Mesendoderm (in vitro differentiated cells): ENCODE results near the gene YIPF3.
"Not testable (repeated sequence)": the region's sequence is repeated elsewhere in the genome, so short reads cannot be mapped to it uniquely, and the experiment has no call there.

Source experiments
- DNase-seq: peaks from one replicate; pipeline ENCODE4 v3.0.0; 2013
- H2AK5ac ChIP-seq: 2 replicates; pipeline ENCODE4 v1.6.1; 2013; ENCODE audit warnings: low read length, inconsistent platforms
- H2BK120ac ChIP-seq: 2 replicates; pipeline ENCODE4 v1.6.1; 2013; ENCODE audit warnings: low read depth, mild to moderate bottlenecking, low read length, moderate library complexity, mixed read lengths
- H2BK15ac ChIP-seq: replicated peaks from 2 replicates; pipeline ENCODE4 v1.6.1; 2013; ENCODE audit warnings: low read depth, mild to moderate bottlenecking, moderate library complexity
- H2BK5ac ChIP-seq: 2 replicates; pipeline ENCODE4 v1.6.1; 2013; ENCODE audit warnings: low read length, inconsistent platforms
- H3K18ac ChIP-seq: 2 replicates; pipeline ENCODE4 v1.6.1; 2013; ENCODE audit warnings: mild to moderate bottlenecking, low read length, mixed read lengths
- H3K23ac ChIP-seq: one replicate; pipeline ENCODE4 v1.6.1; 2013; ENCODE audit warnings: low read length
- H3K27ac ChIP-seq: 2 replicates; pipeline ENCODE4 v1.5.1; 2013; ENCODE audit warnings: low read depth, mild to moderate bottlenecking, inconsistent platforms, low read length, moderate library complexity
- H3K27me3 ChIP-seq: 2 replicates; pipeline ENCODE4 v1.6.1; 2013; ENCODE audit warnings: low read length, control low read depth, mild to moderate bottlenecking, inconsistent platforms; ENCODE audit not compliant: insufficient read depth, poor library complexity
- H3K36me3 ChIP-seq: 2 replicates; pipeline ENCODE4 v1.6.1; 2013; ENCODE audit warnings: low read length, inconsistent platforms; ENCODE audit not compliant: control insufficient read depth, insufficient read depth
- H3K4ac ChIP-seq: one replicate; pipeline ENCODE4 v1.6.1; 2013; ENCODE audit warnings: low read depth, mild to moderate bottlenecking, low read length, moderate library complexity
- H3K4me1 ChIP-seq: 2 replicates; pipeline ENCODE4 v1.6.1; 2013; ENCODE audit warnings: low read depth, low read length, inconsistent platforms; ENCODE audit not compliant: control insufficient read depth
- H3K4me2 ChIP-seq: 2 replicates; pipeline ENCODE4 v1.6.1; 2013; ENCODE audit warnings: low read length
- H3K4me3 ChIP-seq: 2 replicates; pipeline ENCODE4 v1.5.1; 2013; ENCODE audit warnings: mild to moderate bottlenecking, low read length
- H3K56ac ChIP-seq: one replicate; pipeline ENCODE4 v1.6.1; 2013; ENCODE audit warnings: low read length
- H3K79me1 ChIP-seq: 2 replicates; pipeline ENCODE4 v1.6.1; 2013; ENCODE audit warnings: low read length, inconsistent platforms
- H3K79me2 ChIP-seq: 2 replicates; pipeline ENCODE4 v1.6.1; 2013; ENCODE audit warnings: mild to moderate bottlenecking, low read length; ENCODE audit not compliant: control insufficient read depth, insufficient read depth
- H3K9ac ChIP-seq: 2 replicates; pipeline ENCODE4 v1.6.1; 2013; ENCODE audit warnings: low read length, inconsistent platforms
- H4K5ac ChIP-seq: one replicate; pipeline ENCODE4 v1.6.1; 2013; ENCODE audit warnings: low read length
- H4K8ac ChIP-seq: one replicate; pipeline ENCODE4 v1.6.1; 2013; ENCODE audit warnings: low read depth, mild to moderate bottlenecking, control low read depth, low read length, moderate library complexity
- WGBS: extraction: QIAGEN DNeasy Blood & Tissue Kit; methylation state at CpG from one replicate; pipeline ENCODE4 v1.1.7; 2013; ENCODE audit warnings: low lambda C conversion rate, missing lambda C conversion rate; ENCODE audit not compliant: insufficient coverage; ENCODE audit errors: extremely low coverage; 5-methylcytosine and 5-hydroxymethylcytosine counted together

Gene YIPF3

DNA sequence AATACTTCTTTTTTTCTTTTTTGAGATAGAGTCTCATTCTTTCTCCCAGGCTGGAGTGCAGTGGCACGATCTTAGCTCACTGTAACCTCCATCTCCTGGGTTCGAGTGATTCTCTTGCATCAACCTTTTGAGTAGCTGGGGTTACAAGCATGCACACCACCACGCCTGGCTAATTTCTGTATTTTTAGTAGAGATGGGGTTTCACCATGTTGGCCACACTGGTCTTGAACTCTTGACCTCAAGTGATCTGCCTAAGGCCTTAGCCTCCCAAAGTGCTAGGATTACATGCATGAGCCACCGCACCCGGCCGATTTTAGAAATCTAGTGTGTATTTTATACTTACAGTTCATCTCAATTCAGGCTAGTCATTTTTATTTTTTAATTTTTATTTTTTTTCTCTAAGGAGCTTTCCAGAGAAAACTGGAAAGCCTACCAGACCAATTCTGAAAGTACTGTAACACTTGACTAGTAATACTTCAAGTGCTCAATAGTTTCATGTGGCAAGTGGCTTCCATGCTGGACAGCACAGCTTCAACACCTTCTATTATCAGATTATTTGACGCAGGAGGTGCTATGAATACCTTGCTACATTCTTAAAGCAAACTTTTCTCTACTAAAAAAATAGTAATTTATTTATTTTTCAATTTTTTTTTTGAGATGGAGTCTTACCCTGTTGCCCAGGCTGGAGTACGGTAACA lies 25.2 kb upstream of the YIPF3 start:
- Histone ChIP-seq H3K18ac (no peak overlapping the region), H2BK15ac (no peak overlapping the region), H2AK5ac (no peak overlapping the region), H3K9ac (no peak overlapping the region), H3K4me1 (no peaks in the 10 kb centered on the region), H3K4me3 (no peak overlapping the region), H3K23ac (no peak overlapping the region), H3K27me3 (no peaks in the 10 kb centered on the region), H3K4me2 (no peak overlapping the region), H3K79me1 (no peaks in the 10 kb centered on the region), H3K79me2 (no peaks in the 10 kb centered on the region), H3K4ac (no peak overlapping the region), H2BK120ac (no peak overlapping the region), H2BK5ac (no peak overlapping the region), H3K36me3 (peaks cover 12% of the 10 kb centered on the region), H4K8ac (no peak overlapping the region), H4K5ac (no peak overlapping the region), H3K56ac (no peak overlapping the region), H3K27ac (no peak overlapping the region)
- no peak for DNase-seq
- no CpG with 5 or more reads among the region's 8 CpGs for WGBS

DNA sequence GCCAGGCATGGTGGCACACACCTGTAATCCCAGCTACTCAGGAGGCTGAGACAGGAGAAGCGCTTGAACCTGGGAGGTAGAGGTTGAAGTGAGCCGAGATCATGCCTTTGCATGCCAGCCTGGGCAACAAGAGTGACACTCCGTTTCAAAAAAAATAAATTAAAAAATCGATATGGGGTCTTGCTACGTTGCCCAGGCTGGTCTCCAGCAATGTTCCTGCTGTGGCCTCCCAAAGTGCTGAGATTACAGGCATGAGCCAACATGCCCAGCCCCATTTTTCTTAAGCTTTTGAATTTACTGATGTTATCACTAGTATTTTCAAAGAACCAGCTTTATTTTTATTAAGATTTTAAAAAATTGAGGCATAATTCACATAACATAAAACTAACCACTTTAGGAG lies 23.8 kb upstream of the YIPF3 start:
- Histone ChIP-seq H2AK5ac (no peak overlapping the region), H3K23ac (no peak overlapping the region), H3K4me3 (no peak overlapping the region), H3K18ac (no peak overlapping the region), H3K56ac (no peak overlapping the region), H3K27ac (no peak overlapping the region), H3K4me2 (no peak overlapping the region), H3K4ac (no peak overlapping the region), H3K79me2 (no peaks in the 10 kb centered on the region), H2BK5ac (no peak overlapping the region), H4K8ac (no peak overlapping the region), H3K4me1 (no peaks in the 10 kb centered on the region), H4K5ac (no peak overlapping the region), H2BK15ac (no peak overlapping the region), H3K36me3 (peaks cover 6% of the 10 kb centered on the region), H3K27me3 (no peaks in the 10 kb centered on the region), H2BK120ac (no peak overlapping the region), H3K9ac (no peak overlapping the region), H3K79me1 (no peaks in the 10 kb centered on the region)
- DNase-seq: no peak
- WGBS: no CpG with 5 or more reads among the region's 5 CpGs

DNA sequence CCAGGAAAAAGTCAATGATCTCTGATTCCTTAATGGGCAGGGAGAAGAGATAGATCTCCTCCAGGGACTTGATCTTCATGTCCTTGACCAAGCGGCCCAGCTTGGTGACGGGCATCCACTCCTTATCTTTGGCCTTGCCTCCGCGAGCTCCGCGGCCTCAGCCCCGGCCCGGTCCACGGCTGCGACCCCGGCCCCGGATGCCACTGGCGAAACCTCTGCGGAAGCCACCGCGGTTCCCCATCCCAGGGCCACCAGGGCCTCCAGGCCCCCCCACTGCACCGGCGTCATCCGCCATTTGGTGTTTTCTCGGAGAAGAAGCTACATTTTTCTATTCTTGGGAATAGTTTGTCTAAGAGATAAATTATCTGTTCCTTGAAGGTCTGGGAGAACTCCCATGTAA lies 22.7 kb upstream of the YIPF3 start:
- not testable (repeated sequence) for H3K4me2 ChIP-seq, H3K4me3 ChIP-seq, H2BK15ac ChIP-seq, H3K4me1 ChIP-seq, H2BK120ac ChIP-seq, H3K56ac ChIP-seq, H3K27me3 ChIP-seq, H4K5ac ChIP-seq, H3K23ac ChIP-seq, H2AK5ac ChIP-seq, H3K36me3 ChIP-seq, H3K9ac ChIP-seq, H3K79me1 ChIP-seq, H4K8ac ChIP-seq, H2BK5ac ChIP-seq, H3K18ac ChIP-seq, H3K79me2 ChIP-seq, H3K27ac ChIP-seq, H3K4ac ChIP-seq, DNase-seq
- no CpG with 5 or more reads among the region's 20 CpGs for WGBS

DNA sequence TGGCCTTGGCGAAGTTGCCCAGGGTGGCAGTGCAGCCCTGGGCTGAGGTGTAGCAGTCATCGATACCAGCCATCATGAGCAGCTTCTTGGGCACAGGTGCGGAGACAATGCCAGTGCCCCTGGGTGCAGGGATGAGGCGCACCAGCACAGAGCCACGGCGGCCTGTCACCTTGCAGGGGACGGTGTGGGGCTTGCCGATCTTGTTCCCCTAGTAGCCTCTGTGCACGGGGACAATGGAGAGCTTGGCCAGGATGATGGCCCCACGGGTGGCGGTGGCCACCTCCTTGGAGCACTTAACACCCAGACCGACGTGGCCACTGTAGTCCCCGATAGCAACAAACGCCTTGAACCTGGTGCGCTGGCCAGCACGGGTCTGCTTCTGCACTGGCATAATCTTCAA lies 22.3 kb upstream of the YIPF3 start:
- H3K56ac ChIP-seq, H3K23ac ChIP-seq, H3K4ac ChIP-seq, H2AK5ac ChIP-seq, H2BK120ac ChIP-seq, H2BK5ac ChIP-seq, H3K36me3 ChIP-seq, H3K27me3 ChIP-seq, H3K4me3 ChIP-seq, H2BK15ac ChIP-seq, H3K18ac ChIP-seq, H3K4me1 ChIP-seq, H3K79me1 ChIP-seq, H3K9ac ChIP-seq, H4K5ac ChIP-seq, H3K79me2 ChIP-seq, DNase-seq, H4K8ac ChIP-seq, H3K4me2 ChIP-seq, H3K27ac ChIP-seq: not testable (repeated sequence)
- WGBS: no CpG with 5 or more reads among the region's 17 CpGs

DNA sequence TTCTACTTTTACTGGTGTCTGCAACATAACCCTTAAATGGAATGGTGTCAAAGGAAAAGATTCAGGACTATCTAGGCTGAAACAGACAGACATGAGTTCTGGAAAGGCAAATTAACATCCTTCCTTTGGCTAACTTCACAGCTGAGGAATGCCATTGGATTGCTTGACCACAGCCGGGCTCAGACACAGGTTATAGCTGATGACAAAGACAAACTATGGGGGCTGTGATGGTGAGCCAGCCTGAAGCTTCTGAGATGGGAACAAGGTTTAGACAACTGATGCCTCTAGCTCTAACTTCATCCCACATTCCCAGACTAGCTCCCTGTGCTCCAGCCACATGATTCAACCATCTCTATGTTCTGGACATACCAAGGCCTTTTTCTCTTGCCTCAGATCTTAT lies 15.5 kb upstream of the YIPF3 start:
- peaks cover 6% of the 10 kb centered on the region for H3K36me3 ChIP-seq
- no peak overlapping the region for H2BK120ac ChIP-seq
- no peak overlapping the region for H2AK5ac ChIP-seq
- H3K4ac ChIP-seq: no peak overlapping the region
- no peak overlapping the region for H4K8ac ChIP-seq
- H3K79me2 ChIP-seq: no peaks in the 10 kb centered on the region
- H3K4me1 ChIP-seq: no peaks in the 10 kb centered on the region
- no peaks in the 10 kb centered on the region for H3K79me1 ChIP-seq
- DNase-seq: no peak
- no peak overlapping the region for H2BK5ac ChIP-seq
- no peak overlapping the region for H3K4me3 ChIP-seq
- H3K18ac ChIP-seq: no peak overlapping the region
- no CpG with 5 or more reads among the region's 1 CpG for WGBS
- H4K5ac ChIP-seq: no peak overlapping the region
- H3K9ac ChIP-seq: no peak overlapping the region
- H3K27me3 ChIP-seq: no peaks in the 10 kb centered on the region
- no peak overlapping the region for H3K23ac ChIP-seq
- no peak overlapping the region for H2BK15ac ChIP-seq
- no peak overlapping the region for H3K4me2 ChIP-seq
- no peak overlapping the region for H3K56ac ChIP-seq
- no peak overlapping the region for H3K27ac ChIP-seq

DNA sequence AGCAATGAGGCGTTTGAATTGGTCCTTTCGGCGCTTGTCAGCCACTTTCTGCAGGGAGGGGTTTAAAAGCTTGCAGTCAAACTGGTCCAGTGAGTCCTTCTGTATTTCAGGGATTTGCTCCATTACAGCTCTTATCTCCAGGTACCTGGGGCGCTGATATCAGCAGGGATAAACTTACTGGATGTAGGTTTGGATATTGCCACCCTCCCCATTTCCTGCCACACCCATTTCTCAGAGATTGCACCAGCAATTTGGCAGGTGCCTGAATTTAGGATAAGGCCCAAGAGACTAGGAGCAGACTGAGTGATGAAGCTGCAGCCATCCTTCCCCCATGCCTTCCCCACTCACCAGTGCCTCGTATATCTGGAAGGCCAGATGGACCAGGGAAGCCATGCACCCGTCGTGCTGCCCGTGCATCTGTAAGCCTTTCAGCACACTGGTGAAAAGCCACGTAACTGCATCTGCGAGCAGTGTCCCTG lies 7.8 kb upstream of the YIPF3 start:
- no CpG with 5 or more reads among the region's 10 CpGs for WGBS
- Histone ChIP-seq H3K27me3 (no peaks in the 10 kb centered on the region), H3K4me2 (no peak overlapping the region), H3K4me3 (no peak overlapping the region), H4K8ac (no peak overlapping the region), H4K5ac (no peak overlapping the region), H3K27ac (no peak overlapping the region), H3K4ac (no peak overlapping the region), H3K23ac (no peak overlapping the region), H3K36me3 (peaks cover 35% of the 10 kb centered on the region), H2BK120ac (no peak overlapping the region), H3K9ac (no peak overlapping the region), H3K79me2 (no peaks in the 10 kb centered on the region), H2BK15ac (no peak overlapping the region), H3K56ac (no peak overlapping the region), H2BK5ac (no peak overlapping the region), H2AK5ac (no peak overlapping the region), H3K18ac (no peak overlapping the region), H3K79me1 (no peaks in the 10 kb centered on the region), H3K4me1 (no peaks in the 10 kb centered on the region)
- DNase-seq: no peak
